ENCODE data around the gene RAB19.

DNA sequence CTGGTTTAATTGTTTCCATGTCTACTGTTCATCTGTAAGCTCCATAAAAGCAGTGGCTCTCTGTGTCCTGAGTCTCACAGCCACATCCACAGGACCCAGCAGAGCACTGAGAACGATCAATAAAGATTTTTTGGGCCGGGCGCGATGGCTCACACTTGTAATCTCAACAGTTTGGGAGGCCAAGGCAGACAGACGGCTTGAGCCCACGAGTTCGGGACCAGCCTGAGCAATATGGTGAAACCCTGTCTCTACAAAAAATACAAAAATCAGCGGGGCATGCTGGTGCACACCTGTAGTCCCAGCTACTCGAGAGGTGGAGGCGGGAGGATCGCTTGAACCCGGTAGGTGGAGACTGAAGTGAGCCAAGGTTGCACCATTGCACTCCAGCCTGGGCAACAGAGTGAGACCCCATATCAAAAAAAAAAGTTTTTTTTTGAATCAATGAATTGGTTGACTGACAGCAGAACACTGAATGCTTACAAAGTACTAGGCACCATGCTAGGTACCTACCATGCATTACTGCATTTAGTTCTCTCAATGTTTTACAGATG is 10.0 kb upstream of the RAB19 start:
- TF ChIP-seq RCOR1 (conservative IDR thresholded peaks at IDR 0.05; ENCODE audit: low read depth, low read length) = no peak
- TF ChIP-seq, protein P1, sequence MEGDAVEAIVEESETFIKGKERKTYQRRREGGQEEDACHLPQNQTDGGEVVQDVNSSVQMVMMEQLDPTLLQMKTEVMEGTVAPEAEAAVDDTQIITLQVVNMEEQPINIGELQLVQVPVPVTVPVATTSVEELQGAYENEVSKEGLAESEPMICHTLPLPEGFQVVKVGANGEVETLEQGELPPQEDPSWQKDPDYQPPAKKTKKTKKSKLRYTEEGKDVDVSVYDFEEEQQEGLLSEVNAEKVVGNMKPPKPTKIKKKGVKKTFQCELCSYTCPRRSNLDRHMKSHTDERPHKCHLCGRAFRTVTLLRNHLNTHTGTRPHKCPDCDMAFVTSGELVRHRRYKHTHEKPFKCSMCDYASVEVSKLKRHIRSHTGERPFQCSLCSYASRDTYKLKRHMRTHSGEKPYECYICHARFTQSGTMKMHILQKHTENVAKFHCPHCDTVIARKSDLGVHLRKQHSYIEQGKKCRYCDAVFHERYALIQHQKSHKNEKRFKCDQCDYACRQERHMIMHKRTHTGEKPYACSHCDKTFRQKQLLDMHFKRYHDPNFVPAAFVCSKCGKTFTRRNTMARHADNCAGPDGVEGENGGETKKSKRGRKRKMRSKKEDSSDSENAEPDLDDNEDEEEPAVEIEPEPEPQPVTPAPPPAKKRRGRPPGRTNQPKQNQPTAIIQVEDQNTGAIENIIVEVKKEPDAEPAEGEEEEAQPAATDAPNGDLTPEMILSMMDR (IDR thresholded peaks at IDR 0.05 in 2 of 3, conservative IDR thresholded peaks at IDR 0.05 in 1 of 3; ENCODE audit: control insufficient read depth in 2 of 3, extremely low read depth in 1 of 3, insufficient read depth in 1 of 3, low read depth in 3 of 3, low read length in 3 of 3) = no peak
- TF ChIP-seq, protein P2, sequence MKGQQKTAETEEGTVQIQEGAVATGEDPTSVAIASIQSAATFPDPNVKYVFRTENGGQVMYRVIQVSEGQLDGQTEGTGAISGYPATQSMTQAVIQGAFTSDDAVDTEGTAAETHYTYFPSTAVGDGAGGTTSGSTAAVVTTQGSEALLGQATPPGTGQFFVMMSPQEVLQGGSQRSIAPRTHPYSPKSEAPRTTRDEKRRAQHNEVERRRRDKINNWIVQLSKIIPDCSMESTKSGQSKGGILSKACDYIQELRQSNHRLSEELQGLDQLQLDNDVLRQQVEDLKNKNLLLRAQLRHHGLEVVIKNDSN (IDR thresholded peaks at IDR 0.05; ENCODE audit: borderline replicate concordance, extremely low read length, insufficient read depth, low read depth, low read length) = no peak
- TF ChIP-seq EZH2 (IDR thresholded peaks at IDR 0.05; ENCODE audit: borderline replicate concordance, control insufficient read depth, low read depth, low read length) = no peak
- TF ChIP-seq POLR2A (IDR thresholded peaks at IDR 0.05; ENCODE audit: low read depth, low read length) = no peak
- no peak for TF ChIP-seq RAD21 (IDR thresholded peaks at IDR 0.05; ENCODE audit: insufficient read depth, low read depth, low read length)
- TF ChIP-seq, protein P3, sequence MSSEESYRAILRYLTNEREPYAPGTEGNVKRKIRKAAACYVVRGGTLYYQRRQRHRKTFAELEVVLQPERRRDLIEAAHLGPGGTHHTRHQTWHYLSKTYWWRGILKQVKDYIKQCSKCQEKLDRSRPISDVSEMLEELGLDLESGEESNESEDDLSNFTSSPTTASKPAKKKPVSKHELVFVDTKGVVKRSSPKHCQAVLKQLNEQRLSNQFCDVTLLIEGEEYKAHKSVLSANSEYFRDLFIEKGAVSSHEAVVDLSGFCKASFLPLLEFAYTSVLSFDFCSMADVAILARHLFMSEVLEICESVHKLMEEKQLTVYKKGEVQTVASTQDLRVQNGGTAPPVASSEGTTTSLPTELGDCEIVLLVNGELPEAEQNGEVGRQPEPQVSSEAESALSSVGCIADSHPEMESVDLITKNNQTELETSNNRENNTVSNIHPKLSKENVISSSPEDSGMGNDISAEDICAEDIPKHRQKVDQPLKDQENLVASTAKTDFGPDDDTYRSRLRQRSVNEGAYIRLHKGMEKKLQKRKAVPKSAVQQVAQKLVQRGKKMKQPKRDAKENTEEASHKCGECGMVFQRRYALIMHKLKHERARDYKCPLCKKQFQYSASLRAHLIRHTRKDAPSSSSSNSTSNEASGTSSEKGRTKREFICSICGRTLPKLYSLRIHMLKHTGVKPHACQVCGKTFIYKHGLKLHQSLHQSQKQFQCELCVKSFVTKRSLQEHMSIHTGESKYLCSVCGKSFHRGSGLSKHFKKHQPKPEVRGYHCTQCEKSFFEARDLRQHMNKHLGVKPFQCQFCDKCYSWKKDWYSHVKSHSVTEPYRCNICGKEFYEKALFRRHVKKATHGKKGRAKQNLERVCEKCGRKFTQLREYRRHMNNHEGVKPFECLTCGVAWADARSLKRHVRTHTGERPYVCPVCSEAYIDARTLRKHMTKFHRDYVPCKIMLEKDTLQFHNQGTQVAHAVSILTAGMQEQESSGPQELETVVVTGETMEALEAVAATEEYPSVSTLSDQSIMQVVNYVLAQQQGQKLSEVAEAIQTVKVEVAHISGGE (CRISPR knock-in tag; IDR thresholded peaks at IDR 0.05) = no peak
